ENCODE measurements around the gene ZFYVE9. TPM values are rescaled to one million over a fixed set of nuclear protein-coding genes. Genes with fewer than 3 reads are reported as not detected.
A peak's percentile ranks its signal among the peaks of the same experiment; 100 is the strongest.
"Not testable (repeated sequence)": the region's sequence is repeated elsewhere in the genome, so short reads cannot be mapped to it uniquely, and the experiment has no call there.

The ZFYVE9 gene
- total RNA-seq, 1 experiment from 2014 or later: 2.2 TPM

DNA sequence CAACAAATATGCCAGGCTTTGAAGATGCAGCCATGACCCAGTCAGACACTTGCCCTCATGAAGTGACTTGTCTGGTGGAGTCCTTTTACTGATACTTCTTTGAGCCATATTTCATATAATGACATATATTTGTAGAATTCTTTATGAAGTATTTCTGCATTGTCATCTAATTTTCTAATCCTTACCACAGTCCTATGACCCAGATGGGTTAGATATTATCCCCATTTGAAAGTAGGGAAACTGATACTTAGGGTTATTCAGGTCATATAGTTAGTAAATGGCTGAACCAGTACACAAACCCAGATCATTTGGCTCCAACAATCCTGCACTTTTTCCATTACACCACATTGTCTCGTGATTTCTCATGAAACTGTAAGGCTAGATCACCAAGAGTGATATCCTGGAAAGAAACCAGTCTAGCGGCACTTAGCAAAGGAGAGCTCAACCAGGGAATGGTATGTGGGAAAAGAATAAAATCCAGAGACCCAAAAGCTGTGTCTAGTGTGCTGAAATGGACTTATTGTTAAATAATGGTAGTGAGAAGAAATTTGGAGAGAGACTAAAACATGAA lies 49.6 kb downstream of the ZFYVE9 start:
- Histone ChIP-seq H3K9me3 (ENCODE audit: low read length) (no peaks in the 10 kb centered on the region), H3K27ac (ENCODE audit: low read length) (no peak overlapping the region), H3K4me3 (ENCODE audit: low read length) (no peak overlapping the region), H3K36me3 (ENCODE audit: insufficient read depth, low read length) (no peaks in the 10 kb centered on the region), H2AFZ (ENCODE audit: low read length) (no peak overlapping the region), H3K27me3 (ENCODE audit: low read length) (no peaks in the 10 kb centered on the region), H3K4me2 (ENCODE audit: low read depth, low read length, poor library complexity, severe bottlenecking) (no peak overlapping the region), H3K79me2 (ENCODE audit: low read length) (no peaks in the 10 kb centered on the region), H3K9ac (ENCODE audit: low read length) (no peak overlapping the region), H4K20me1 (ENCODE audit: insufficient read depth, low read depth, low read length) (no peaks in the 10 kb centered on the region), H3K9me2 (replicated peaks; ENCODE audit: insufficient read depth, low read length) (no peaks in the 10 kb centered on the region), H3K4me1 (ENCODE audit: low read length) (no peaks in the 10 kb centered on the region)
- DNase-seq: no peak

DNA sequence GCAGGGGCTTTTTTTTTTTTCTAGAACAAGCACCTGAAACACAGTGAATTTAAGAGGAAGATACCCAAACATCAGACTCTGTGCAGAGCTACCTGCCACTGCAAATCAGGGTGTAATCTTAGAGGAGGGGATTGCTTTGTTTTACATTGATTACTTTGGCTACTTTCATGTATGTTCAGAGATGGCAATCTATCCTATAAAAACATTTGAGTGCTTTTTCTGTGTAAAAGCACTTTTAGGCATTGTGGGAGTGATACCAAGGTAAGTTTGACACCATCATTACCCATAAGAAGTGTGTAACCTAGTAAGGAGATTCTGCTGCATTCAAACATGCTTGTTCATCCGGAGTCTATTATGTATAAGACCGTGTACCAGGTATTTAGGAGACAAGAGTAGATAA lies 50.1 kb downstream of the ZFYVE9 start:
- no peak overlapping the region for H3K27ac ChIP-seq (ENCODE audit: low read length)
- no peaks in the 10 kb centered on the region for H3K9me3 ChIP-seq (ENCODE audit: low read length)
- H3K4me2 ChIP-seq (ENCODE audit: low read depth, low read length, poor library complexity, severe bottlenecking): no peak overlapping the region
- H3K79me2 ChIP-seq (ENCODE audit: low read length): no peaks in the 10 kb centered on the region
- no peaks in the 10 kb centered on the region for H3K27me3 ChIP-seq (ENCODE audit: low read length)
- no peaks in the 10 kb centered on the region for H3K4me1 ChIP-seq (ENCODE audit: low read length)
- no peaks in the 10 kb centered on the region for H3K36me3 ChIP-seq (ENCODE audit: insufficient read depth, low read length)
- no peaks in the 10 kb centered on the region for H4K20me1 ChIP-seq (ENCODE audit: insufficient read depth, low read depth, low read length)
- H3K4me3 ChIP-seq (ENCODE audit: low read length): no peak overlapping the region
- no peak overlapping the region for H2AFZ ChIP-seq (ENCODE audit: low read length)
- no peak for DNase-seq
- H3K9ac ChIP-seq (ENCODE audit: low read length): no peak overlapping the region
- no peaks in the 10 kb centered on the region for H3K9me2 ChIP-seq (replicated peaks; ENCODE audit: insufficient read depth, low read length)

DNA sequence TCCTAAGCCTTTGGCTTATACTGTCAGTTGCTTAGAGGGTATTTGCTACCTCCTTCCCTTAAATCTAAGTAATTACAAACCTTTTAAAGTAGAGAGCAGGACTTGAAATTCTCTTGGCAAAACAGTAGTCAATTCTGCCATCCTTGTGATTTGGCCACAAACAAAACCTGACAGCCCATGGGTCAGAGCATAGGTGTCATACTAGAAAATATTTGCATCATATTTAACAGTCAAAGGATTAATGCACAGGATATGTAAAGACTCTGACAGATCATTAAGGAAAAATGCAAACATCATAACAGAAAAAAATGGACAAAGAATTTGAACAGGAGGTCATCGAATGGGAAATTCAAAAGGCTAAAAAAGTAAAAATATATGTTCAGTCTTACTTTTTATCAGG lies 50.5 kb downstream of the ZFYVE9 start:
- H3K4me3 ChIP-seq (ENCODE audit: low read length): no peak overlapping the region
- no peaks in the 10 kb centered on the region for H3K27me3 ChIP-seq (ENCODE audit: low read length)
- no peak overlapping the region for H3K9ac ChIP-seq (ENCODE audit: low read length)
- no peaks in the 10 kb centered on the region for H3K9me2 ChIP-seq (replicated peaks; ENCODE audit: insufficient read depth, low read length)
- H2AFZ ChIP-seq (ENCODE audit: low read length): no peak overlapping the region
- no peaks in the 10 kb centered on the region for H3K79me2 ChIP-seq (ENCODE audit: low read length)
- H3K36me3 ChIP-seq (ENCODE audit: insufficient read depth, low read length): no peaks in the 10 kb centered on the region
- H3K9me3 ChIP-seq (ENCODE audit: low read length): no peaks in the 10 kb centered on the region
- no peak overlapping the region for H3K27ac ChIP-seq (ENCODE audit: low read length)
- DNase-seq: no peak
- no peak overlapping the region for H3K4me2 ChIP-seq (ENCODE audit: low read depth, low read length, poor library complexity, severe bottlenecking)
- H4K20me1 ChIP-seq (ENCODE audit: insufficient read depth, low read depth, low read length): no peaks in the 10 kb centered on the region
- H3K4me1 ChIP-seq (ENCODE audit: low read length): no peaks in the 10 kb centered on the region

DNA sequence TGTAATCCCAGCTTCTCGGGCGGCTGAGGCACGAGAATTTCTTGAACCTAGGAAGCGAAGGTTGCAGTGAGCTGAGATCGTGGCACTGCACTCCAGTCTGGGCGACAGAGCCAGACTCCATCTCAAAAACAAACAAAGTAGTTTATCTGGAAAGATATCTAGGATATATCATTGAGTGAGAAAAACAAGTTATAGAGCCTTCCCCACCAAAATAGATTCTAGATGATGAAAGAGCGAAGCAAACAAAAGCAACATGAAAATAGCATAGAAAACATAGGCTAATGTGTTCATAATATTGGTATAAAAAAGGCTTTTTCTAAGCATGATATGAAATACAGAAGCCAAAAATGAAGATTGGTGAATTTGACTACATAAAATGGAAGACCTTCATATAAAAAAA lies 52.1 kb downstream of the ZFYVE9 start:
- no peak overlapping the region for H3K4me3 ChIP-seq (ENCODE audit: low read length)
- DNase-seq: no peak
- no peaks in the 10 kb centered on the region for H3K9me3 ChIP-seq (ENCODE audit: low read length)
- no peak overlapping the region for H2AFZ ChIP-seq (ENCODE audit: low read length)
- H3K4me1 ChIP-seq (ENCODE audit: low read length): no peaks in the 10 kb centered on the region
- H3K27ac ChIP-seq (ENCODE audit: low read length): no peak overlapping the region
- no peak overlapping the region for H3K9ac ChIP-seq (ENCODE audit: low read length)
- H3K27me3 ChIP-seq (ENCODE audit: low read length): no peaks in the 10 kb centered on the region
- H3K79me2 ChIP-seq (ENCODE audit: low read length): no peaks in the 10 kb centered on the region
- H3K36me3 ChIP-seq (ENCODE audit: insufficient read depth, low read length): no peaks in the 10 kb centered on the region
- H4K20me1 ChIP-seq (ENCODE audit: insufficient read depth, low read depth, low read length): no peaks in the 10 kb centered on the region
- no peaks in the 10 kb centered on the region for H3K9me2 ChIP-seq (replicated peaks; ENCODE audit: insufficient read depth, low read length)
- no peak overlapping the region for H3K4me2 ChIP-seq (ENCODE audit: low read depth, low read length, poor library complexity, severe bottlenecking)

DNA sequence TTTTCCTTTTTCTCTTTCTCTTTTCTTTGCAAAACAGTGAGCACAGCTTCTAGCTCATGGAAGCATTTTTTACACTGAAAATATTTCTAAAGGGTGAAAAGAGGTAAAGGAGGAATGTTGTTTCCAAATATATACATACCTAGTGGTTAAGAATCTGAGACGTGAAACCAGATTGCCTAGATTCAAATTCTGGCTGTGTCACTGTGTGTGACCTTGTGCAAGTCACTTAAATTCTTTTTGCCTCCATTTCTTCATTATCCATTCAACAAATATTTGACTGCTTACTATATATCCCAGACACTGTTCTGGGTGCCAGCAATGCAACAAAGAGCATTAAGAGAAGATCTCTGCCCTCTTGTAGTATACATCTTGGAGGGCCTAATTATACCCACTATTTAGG lies 53.3 kb downstream of the ZFYVE9 start:
- Histone ChIP-seq H3K79me2 (ENCODE audit: low read length) (no peaks in the 10 kb centered on the region), H3K9me2 (replicated peaks; ENCODE audit: insufficient read depth, low read length) (no peaks in the 10 kb centered on the region), H2AFZ (ENCODE audit: low read length) (no peak overlapping the region), H3K9ac (ENCODE audit: low read length) (no peak overlapping the region), H3K27ac (ENCODE audit: low read length) (no peak overlapping the region), H3K4me1 (ENCODE audit: low read length) (no peaks in the 10 kb centered on the region), H3K4me2 (ENCODE audit: low read depth, low read length, poor library complexity, severe bottlenecking) (no peak overlapping the region), H3K27me3 (ENCODE audit: low read length) (no peaks in the 10 kb centered on the region), H3K36me3 (ENCODE audit: insufficient read depth, low read length) (no peaks in the 10 kb centered on the region), H4K20me1 (ENCODE audit: insufficient read depth, low read depth, low read length) (no peaks in the 10 kb centered on the region), H3K4me3 (ENCODE audit: low read length) (no peak overlapping the region), H3K9me3 (ENCODE audit: low read length) (no peaks in the 10 kb centered on the region)
- no peak for DNase-seq

DNA sequence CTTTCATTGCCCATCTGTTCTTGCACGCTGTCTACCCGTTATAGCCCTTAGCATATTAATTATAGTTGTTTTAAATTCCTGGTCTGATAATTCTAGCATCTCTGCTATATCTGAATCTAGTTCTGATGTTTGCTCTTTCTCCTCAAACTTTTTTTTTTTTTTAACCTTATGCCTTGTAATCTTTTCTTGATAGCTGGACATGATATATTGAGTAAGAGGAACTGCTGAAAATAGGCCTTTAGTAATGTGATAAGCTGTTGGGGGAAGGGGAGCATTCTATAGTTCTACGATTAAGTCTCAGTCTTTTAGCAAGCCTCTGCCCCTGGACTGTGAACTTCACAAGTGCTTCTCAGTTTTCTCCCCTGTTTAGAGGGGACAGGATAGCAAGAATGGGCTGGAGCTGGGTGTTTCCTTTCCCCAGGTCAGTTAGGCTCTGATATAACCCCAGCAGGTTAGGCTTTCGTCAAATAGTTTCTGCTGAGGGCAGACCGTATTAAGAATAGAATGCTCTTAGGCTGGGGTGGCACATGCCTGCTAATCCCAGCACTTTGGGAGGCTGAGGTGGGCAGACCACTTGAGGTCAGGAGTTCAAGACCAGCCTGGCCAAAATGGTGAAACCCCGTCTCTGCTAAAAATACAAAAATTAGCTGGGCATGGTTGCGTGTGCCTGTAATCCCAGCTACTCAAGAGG lies 62.2 kb downstream of the ZFYVE9 start:
- H4K20me1 ChIP-seq (ENCODE audit: insufficient read depth, low read depth, low read length): no peaks in the 10 kb centered on the region

DNA sequence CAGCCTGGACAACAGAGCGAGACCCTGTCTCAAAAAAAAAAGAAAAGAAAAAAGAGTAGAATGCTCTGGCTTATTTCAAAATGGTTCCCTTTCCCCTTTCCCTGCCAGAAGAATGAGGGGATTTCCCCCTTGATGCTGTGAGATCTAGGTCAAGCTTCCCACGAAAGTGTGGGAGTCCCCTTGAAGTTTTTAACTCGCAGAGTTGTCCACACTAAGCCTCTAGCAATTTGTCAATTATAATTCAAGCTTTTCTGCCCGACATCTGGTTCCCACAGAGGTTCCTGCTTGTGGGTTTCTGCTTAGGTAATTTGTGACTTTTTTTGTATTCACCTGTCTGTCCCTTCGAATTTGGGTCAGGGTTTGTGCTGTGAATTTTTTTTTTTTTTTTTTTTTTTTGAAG lies 62.8 kb downstream of the ZFYVE9 start:
- DNase-seq: no peak
- no peaks in the 10 kb centered on the region for H3K9me2 ChIP-seq (replicated peaks; ENCODE audit: insufficient read depth, low read length)
- H3K4me3 ChIP-seq (ENCODE audit: low read length): no peak overlapping the region
- no peaks in the 10 kb centered on the region for H3K9me3 ChIP-seq (ENCODE audit: low read length)
- no peaks in the 10 kb centered on the region for H3K79me2 ChIP-seq (ENCODE audit: low read length)
- no peak overlapping the region for H2AFZ ChIP-seq (ENCODE audit: low read length)
- H3K4me2 ChIP-seq (ENCODE audit: low read depth, low read length, poor library complexity, severe bottlenecking): no peak overlapping the region
- H3K27me3 ChIP-seq (ENCODE audit: low read length): no peaks in the 10 kb centered on the region; the same call in 1 of the 2 replicates
- no peak overlapping the region for H3K27ac ChIP-seq (ENCODE audit: low read length)
- H3K9ac ChIP-seq (ENCODE audit: low read length): no peak overlapping the region
- no peaks in the 10 kb centered on the region for H3K36me3 ChIP-seq (ENCODE audit: insufficient read depth, low read length)
- H3K4me1 ChIP-seq (ENCODE audit: low read length): peaks cover 6% of the 10 kb centered on the region
- H4K20me1 ChIP-seq (ENCODE audit: insufficient read depth, low read depth, low read length): 0 out of 2 replicates have a peak, but pooled peaks cover 4% of the 10 kb centered on the region

More for the DNA sequence above, 62.2 kb downstream of the ZFYVE9 start:
- Histone ChIP-seq H3K4me3 (ENCODE audit: low read length) (no peak overlapping the region), H3K9me3 (ENCODE audit: low read length) (no peaks in the 10 kb centered on the region), H3K4me1 (ENCODE audit: low read length) (peaks cover 6% of the 10 kb centered on the region), H3K36me3 (ENCODE audit: insufficient read depth, low read length) (no peaks in the 10 kb centered on the region), H3K27me3 (ENCODE audit: low read length) (no peaks in the 10 kb centered on the region), H3K79me2 (ENCODE audit: low read length) (no peaks in the 10 kb centered on the region), H3K9ac (ENCODE audit: low read length) (no peak overlapping the region), H3K27ac (ENCODE audit: low read length) (no peak overlapping the region), H3K9me2 (replicated peaks; ENCODE audit: insufficient read depth, low read length) (no peaks in the 10 kb centered on the region), H3K4me2 (ENCODE audit: low read depth, low read length, poor library complexity, severe bottlenecking) (peak overlapping the region; percentile 12), H2AFZ (ENCODE audit: low read length) (no peak overlapping the region)
- no peak for DNase-seq

DNA sequence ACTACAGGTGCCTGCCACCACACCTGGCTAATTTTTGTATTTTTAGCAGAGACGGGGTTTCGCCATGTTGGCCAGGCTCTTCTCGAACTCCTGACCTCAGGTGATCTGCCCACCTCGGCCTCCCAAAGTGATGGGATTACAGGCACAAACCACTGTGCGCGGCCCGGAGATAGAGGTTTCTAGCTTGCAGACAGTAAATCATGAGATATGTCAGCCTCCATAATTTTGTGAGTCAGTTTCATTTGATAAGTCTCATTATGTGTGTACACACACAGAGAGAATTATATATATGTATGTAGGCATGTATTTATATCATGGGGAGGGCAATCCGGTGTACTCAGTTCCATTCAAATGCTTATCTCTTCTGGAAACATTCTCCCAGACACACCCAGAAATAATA lies 64.8 kb downstream of the ZFYVE9 start:
- not testable (repeated sequence) for H3K4me1 ChIP-seq (ENCODE audit: low read length); H3K27me3 ChIP-seq (ENCODE audit: low read length); H3K36me3 ChIP-seq (ENCODE audit: insufficient read depth, low read length); DNase-seq; H3K9me3 ChIP-seq (ENCODE audit: low read length); H3K79me2 ChIP-seq (ENCODE audit: low read length); H2AFZ ChIP-seq (ENCODE audit: low read length); H4K20me1 ChIP-seq (ENCODE audit: insufficient read depth, low read depth, low read length); H3K9me2 ChIP-seq (replicated peaks; ENCODE audit: insufficient read depth, low read length); H3K27ac ChIP-seq (ENCODE audit: low read length); H3K4me3 ChIP-seq (ENCODE audit: low read length); H3K9ac ChIP-seq (ENCODE audit: low read length); H3K4me2 ChIP-seq (ENCODE audit: low read depth, low read length, poor library complexity, severe bottlenecking)

Measured in Karpas-422 (cell line).